Esophagus muscularis mucosa (tissue), 4 donors: ENCODE results near the gene PLOD1. TPM values are rescaled to one million over a fixed set of nuclear protein-coding genes. Genes with fewer than 3 reads are reported as not detected.

ENCODE experiments used
- DNase-seq: peaks from one replicate; pipeline ENCODE4 v3.0.0-alpha.2; 2017; ENCODE audit errors: extremely low spot score
- H3K27ac ChIP-seq, 4 donors: fragments of 200-600 bp; sonication (generic); replicated peaks in 1 of 4; 1 replicate in 3 of 4; 2 replicates in 1 of 4; pipeline ENCODE4 v1.5.1; 2016 to 2019; ENCODE audit warnings: mild to moderate bottlenecking in 1 of 4
- H3K27me3 ChIP-seq, 4 donors: fragments of 200-600 bp; sonication (generic); one replicate each; pipeline versions ENCODE4 v1.5.1 to v1.6.0; 2016 to 2019
- H3K36me3 ChIP-seq, 4 donors: fragments of 200-600 bp; sonication (generic); one replicate each; pipeline ENCODE4 v1.5.1; 2016 to 2019
- H3K4me1 ChIP-seq, 4 donors: fragments of 200-600 bp; sonication (generic); one replicate each; pipeline ENCODE4 v1.5.1; 2016 to 2019
- H3K4me3 ChIP-seq, 4 donors: fragments of 200-600 bp; sonication (generic); 1 replicate in 2 of 4; 2 replicates in 2 of 4; pipeline ENCODE4 v1.5.1; 2016 to 2019; ENCODE audit warnings: mild to moderate bottlenecking in 4 of 4, moderate library complexity in 1 of 4
- H3K9me3 ChIP-seq, 4 donors: fragments of 200-600 bp; sonication (generic); 1 replicate in 3 of 4; 2 replicates in 1 of 4; pipeline ENCODE4 v1.5.1; 2016 to 2019
- CTCF ChIP-seq, 3 experiments: fragments of 200-600 bp in 2 of 3; fragments of 450-650 bp in 1 of 3; sonication (generic) in 2 of 3; IDR thresholded peaks; one replicate each; pipeline ENCODE4 v1.5.1; 2017 to 2019; ENCODE audit warnings: antibody characterized with exemption in 3 of 3, mild to moderate bottlenecking in 2 of 3, moderate library complexity in 1 of 3
- EP300 ChIP-seq: sonication (generic); formaldehyde crosslinking; IDR thresholded peaks from one replicate; pipeline ENCODE4 v1.6.1; 2017; ENCODE audit warnings: antibody characterized with exemption
- POLR2A ChIP-seq: fragments of 450-650 bp; IDR thresholded peaks from one replicate; pipeline ENCODE4 v1.6.1; 2017; ENCODE audit warnings: antibody characterized with exemption, moderate library complexity, mild to moderate bottlenecking, low read depth
- POLR2AphosphoS5 ChIP-seq, 2 donors: sonication (generic); formaldehyde crosslinking; IDR thresholded peaks; one replicate each; pipeline ENCODE4 v1.6.1; 2017; ENCODE audit warnings: antibody characterized with exemption in 2 of 2
- WGBS: methylation state at CpG from one replicate; pipeline ENCODE4 v1.1.5; 2018; 5-methylcytosine and 5-hydroxymethylcytosine counted together
- intact Hi-C: fragments of 100-400 bp; cut with DNase I; formaldehyde crosslinking; loops from one replicate; pipeline ENCODE4 v1.15.1; 2023
- total RNA-seq, 4 donors: library from RNA; depleted of rRNA; stranded (reverse); fragments of >200 nt; gene quantifications; one replicate each; pipeline versions ENCODE4 v1.1.0 to v1.2.1, GENCODE V29; 2016

The PLOD1 gene
- total RNA-seq, 4 donors from 2014 or later = 67.5 to 111 (median 75.0) TPM

GRCh38 chr1:11940260-11940921, 5.9 kb downstream of the PLOD1 start:
- Histone ChIP-seq H3K9me3 (no peaks in the 10 kb centered on the region), H3K27me3 (no peaks in the 10 kb centered on the region), H3K36me3 (peaks cover 0 to 35% (median 11%) of the 10 kb centered on the region in 4 donors), H3K4me3 (no peak overlapping the region), H3K4me1 (peaks cover 37 to 69% (median 62%) of the 10 kb centered on the region in 4 donors), H3K27ac (peak overlapping the region; percentile 10 to 63 (median 28))
- intact Hi-C loops = no loop called here
- TF ChIP-seq POLR2AphosphoS5 (IDR thresholded peaks at IDR 0.05) = peak; percentile 31 to 69
- TF ChIP-seq EP300 = no peak
- no peak for TF ChIP-seq CTCF (IDR thresholded peaks at IDR 0.05)
- TF ChIP-seq POLR2A = no peak
- 72% methylated on average over 9 of the region's 9 CpGs for WGBS
- DNase-seq = no peak

DNA sequence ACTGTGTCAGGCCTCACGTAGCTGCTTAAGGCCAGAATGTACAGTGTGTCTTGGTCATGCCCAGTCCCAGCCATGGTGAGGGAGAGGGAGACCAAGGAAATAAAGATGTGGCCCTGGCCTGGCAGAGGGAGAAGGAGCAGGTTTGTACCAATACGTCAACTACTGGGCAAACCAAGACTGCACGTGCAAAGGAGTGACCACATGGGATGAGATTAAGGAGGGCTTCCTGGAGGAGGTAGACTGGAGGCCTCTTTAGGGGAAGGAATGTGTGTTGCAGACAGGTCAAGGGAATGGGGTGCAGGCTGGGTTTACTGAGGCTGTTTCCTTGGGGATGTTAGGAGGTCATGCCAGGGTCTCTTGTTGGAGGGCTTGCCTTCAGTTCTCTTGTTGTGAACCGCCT, 7.8 kb downstream of the PLOD1 start:
- Histone ChIP-seq H3K9me3 (no peaks in the 10 kb centered on the region), H3K36me3 (peaks cover 0 to 38% (median 13%) of the 10 kb centered on the region in 4 donors), H3K27me3 (no peaks in the 10 kb centered on the region), H3K4me1 (peaks cover 28 to 51% (median 43%) of the 10 kb centered on the region in 4 donors), H3K4me3 (no peak overlapping the region), H3K27ac (no peak overlapping the region)
- 85% methylated on average over 4 of the region's 4 CpGs for WGBS
- no peak for DNase-seq
- no peak for TF ChIP-seq CTCF (IDR thresholded peaks at IDR 0.05)
- no peak for TF ChIP-seq POLR2A
- no peak for TF ChIP-seq POLR2AphosphoS5 (IDR thresholded peaks at IDR 0.05)
- no peak for TF ChIP-seq EP300
- intact Hi-C loops = no loop called here

- TF ChIP-seq POLR2A (no peak), CTCF (IDR thresholded peaks at IDR 0.05) (no peak)
- H3K4me1 ChIP-seq = peaks cover 23 to 37% (median 29%) of the 10 kb centered on the region in 4 donors
- H3K4me3 ChIP-seq = no peak overlapping the region
- H3K27ac ChIP-seq = no peak overlapping the region
- H3K9me3 ChIP-seq = no peaks in the 10 kb centered on the region
- H3K36me3 ChIP-seq = peaks cover 0 to 46% (median 21%) of the 10 kb centered on the region in 4 donors
- intact Hi-C loops = no loop called here
- H3K27me3 ChIP-seq = no peaks in the 10 kb centered on the region
- DNase-seq = no peak
- WGBS = 88% methylated on average over 4 of the region's 4 CpGs
Observed at GRCh38 chr1:11943619-11944018, 9.1 kb downstream of the PLOD1 start.

GRCh38 chr1:11944358-11944931, 9.9 kb downstream of the PLOD1 start:
- Histone ChIP-seq H3K36me3 (peaks cover 0 to 49% (median 25%) of the 10 kb centered on the region in 4 donors), H3K27ac (no peak overlapping the region), H3K4me1 (peaks cover 15 to 29% (median 21%) of the 10 kb centered on the region in 4 donors), H3K9me3 (no peaks in the 10 kb centered on the region), H3K4me3 (no peak overlapping the region), H3K27me3 (no peaks in the 10 kb centered on the region)
- intact Hi-C loops = no loop called here
- DNase-seq = no peak
- WGBS = 68% methylated on average over 12 of the region's 12 CpGs
- TF ChIP-seq POLR2A = no peak
- TF ChIP-seq POLR2AphosphoS5 (IDR thresholded peaks at IDR 0.05) = no peak
- TF ChIP-seq EP300 = no peak
- TF ChIP-seq CTCF (IDR thresholded peaks at IDR 0.05) = no peak
